ENCODE results near the gene SYT14.

SYT14 gene

DNA sequence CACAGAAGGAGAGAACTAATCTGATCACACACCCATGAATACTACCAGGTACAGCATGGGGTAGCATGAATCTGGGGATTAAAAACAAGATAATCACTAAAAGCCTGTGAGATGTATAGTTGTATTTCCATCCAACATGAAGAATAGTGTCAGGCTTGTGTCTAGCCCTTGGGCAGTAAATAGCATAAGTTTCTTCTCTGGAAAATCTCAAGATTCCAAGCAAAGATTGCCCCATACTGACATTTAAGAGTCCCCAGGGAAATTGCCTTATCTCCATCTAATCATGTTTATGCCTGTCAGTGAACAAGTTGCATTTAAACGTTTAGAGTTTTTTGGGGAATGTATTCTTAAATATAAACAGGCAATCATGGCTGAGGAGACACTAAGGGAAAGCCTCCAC lies 185.4 kb downstream of the SYT14 start:
- Histone ChIP-seq H3K27me3 (ENCODE audit: insufficient read depth, poor library complexity, severe bottlenecking) (no peaks in the 10 kb centered on the region), H3K27ac (replicated peaks) (no peak overlapping the region), H3K4me3 (replicated peaks; ENCODE audit: insufficient read depth, low read length) (no peak overlapping the region)
- TF ChIP-seq POLR2AphosphoS5 (IDR thresholded peaks at IDR 0.05; ENCODE audit: low read depth), result no peak
- TF ChIP-seq, protein P1, sequence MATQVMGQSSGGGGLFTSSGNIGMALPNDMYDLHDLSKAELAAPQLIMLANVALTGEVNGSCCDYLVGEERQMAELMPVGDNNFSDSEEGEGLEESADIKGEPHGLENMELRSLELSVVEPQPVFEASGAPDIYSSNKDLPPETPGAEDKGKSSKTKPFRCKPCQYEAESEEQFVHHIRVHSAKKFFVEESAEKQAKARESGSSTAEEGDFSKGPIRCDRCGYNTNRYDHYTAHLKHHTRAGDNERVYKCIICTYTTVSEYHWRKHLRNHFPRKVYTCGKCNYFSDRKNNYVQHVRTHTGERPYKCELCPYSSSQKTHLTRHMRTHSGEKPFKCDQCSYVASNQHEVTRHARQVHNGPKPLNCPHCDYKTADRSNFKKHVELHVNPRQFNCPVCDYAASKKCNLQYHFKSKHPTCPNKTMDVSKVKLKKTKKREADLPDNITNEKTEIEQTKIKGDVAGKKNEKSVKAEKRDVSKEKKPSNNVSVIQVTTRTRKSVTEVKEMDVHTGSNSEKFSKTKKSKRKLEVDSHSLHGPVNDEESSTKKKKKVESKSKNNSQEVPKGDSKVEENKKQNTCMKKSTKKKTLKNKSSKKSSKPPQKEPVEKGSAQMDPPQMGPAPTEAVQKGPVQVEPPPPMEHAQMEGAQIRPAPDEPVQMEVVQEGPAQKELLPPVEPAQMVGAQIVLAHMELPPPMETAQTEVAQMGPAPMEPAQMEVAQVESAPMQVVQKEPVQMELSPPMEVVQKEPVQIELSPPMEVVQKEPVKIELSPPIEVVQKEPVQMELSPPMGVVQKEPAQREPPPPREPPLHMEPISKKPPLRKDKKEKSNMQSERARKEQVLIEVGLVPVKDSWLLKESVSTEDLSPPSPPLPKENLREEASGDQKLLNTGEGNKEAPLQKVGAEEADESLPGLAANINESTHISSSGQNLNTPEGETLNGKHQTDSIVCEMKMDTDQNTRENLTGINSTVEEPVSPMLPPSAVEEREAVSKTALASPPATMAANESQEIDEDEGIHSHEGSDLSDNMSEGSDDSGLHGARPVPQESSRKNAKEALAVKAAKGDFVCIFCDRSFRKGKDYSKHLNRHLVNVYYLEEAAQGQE (IDR thresholded peaks at IDR 0.05; ENCODE audit: insufficient replicate concordance, low read depth), result no peak
- TF ChIP-seq, protein P2, sequence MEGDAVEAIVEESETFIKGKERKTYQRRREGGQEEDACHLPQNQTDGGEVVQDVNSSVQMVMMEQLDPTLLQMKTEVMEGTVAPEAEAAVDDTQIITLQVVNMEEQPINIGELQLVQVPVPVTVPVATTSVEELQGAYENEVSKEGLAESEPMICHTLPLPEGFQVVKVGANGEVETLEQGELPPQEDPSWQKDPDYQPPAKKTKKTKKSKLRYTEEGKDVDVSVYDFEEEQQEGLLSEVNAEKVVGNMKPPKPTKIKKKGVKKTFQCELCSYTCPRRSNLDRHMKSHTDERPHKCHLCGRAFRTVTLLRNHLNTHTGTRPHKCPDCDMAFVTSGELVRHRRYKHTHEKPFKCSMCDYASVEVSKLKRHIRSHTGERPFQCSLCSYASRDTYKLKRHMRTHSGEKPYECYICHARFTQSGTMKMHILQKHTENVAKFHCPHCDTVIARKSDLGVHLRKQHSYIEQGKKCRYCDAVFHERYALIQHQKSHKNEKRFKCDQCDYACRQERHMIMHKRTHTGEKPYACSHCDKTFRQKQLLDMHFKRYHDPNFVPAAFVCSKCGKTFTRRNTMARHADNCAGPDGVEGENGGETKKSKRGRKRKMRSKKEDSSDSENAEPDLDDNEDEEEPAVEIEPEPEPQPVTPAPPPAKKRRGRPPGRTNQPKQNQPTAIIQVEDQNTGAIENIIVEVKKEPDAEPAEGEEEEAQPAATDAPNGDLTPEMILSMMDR (IDR thresholded peaks at IDR 0.05; ENCODE audit: insufficient read depth, low read length), result no peak
- TF ChIP-seq SPI1 (IDR thresholded peaks at IDR 0.05; ENCODE audit: borderline replicate concordance, low read depth), result no peak
- TF ChIP-seq GABPA (IDR thresholded peaks at IDR 0.05; ENCODE audit: low read depth), result no peak
- no peak for DNase-seq (ENCODE audit: low read depth in 1 of 2, low spot score in 1 of 2)

DNA sequence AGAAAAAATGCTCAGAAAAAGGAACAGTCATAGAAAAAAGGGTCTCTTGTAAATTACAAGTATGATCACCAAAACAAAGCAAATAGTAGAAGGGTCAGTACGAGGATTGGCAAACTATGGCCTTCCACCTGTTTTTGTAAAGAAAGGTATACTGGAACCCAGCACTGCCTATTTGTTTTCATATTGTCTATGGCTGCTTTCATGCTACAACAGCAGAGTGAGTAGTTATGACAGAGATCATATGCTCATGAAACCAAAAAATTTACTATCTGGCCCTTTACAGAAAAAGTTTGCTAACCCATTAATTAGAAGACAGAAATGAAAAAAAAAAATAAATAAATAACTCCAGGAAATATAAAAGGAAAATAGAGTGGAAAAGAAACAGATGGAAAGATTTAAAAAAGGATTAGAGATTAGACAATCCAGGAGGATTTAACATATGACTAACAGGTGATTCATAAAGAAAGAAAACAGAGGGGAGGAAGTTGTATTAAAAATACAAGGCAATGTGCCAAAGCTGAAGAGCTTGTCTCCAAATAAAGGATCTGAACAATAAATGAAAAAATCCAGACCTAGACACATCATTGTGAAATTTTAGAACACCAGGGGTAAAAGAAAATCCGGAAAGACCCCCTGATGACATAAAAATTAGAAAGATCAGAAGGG lies 186.0 kb downstream of the SYT14 start:
- no peak for DNase-seq (ENCODE audit: low read depth in 1 of 2, low spot score in 1 of 2)
- H3K4me3 ChIP-seq (replicated peaks; ENCODE audit: insufficient read depth, low read length), result no peak overlapping the region
- H3K27me3 ChIP-seq (ENCODE audit: insufficient read depth, poor library complexity, severe bottlenecking), result no peaks in the 10 kb centered on the region
- TF ChIP-seq SPI1 (IDR thresholded peaks at IDR 0.05; ENCODE audit: borderline replicate concordance, low read depth) (no peak), GABPA (IDR thresholded peaks at IDR 0.05; ENCODE audit: low read depth) (no peak), POLR2AphosphoS5 (IDR thresholded peaks at IDR 0.05; ENCODE audit: low read depth) (no peak)
- TF ChIP-seq, protein P2 (IDR thresholded peaks at IDR 0.05; ENCODE audit: insufficient read depth, low read length), result no peak
- TF ChIP-seq, protein P1 (IDR thresholded peaks at IDR 0.05; ENCODE audit: insufficient replicate concordance, low read depth), result no peak
- no peak overlapping the region for H3K27ac ChIP-seq (replicated peaks)

DNA sequence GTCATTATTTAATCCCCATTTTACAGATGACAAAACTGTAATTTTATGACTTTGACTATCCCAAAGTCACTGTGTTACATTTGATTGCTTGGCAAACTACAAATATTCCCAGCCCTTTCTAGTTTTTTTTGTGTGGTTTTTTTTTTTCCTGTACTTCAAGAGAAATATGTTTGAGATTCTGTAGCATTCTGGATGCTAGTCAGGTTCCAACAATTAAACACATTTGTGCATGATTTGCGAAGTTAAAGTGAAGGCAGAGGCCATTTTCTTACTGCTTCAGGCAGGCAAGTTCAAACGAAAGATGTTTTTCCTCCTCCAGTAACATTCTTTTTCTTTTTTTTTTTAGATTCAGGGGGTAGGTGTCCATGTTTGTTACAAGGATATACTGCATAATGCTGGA lies 186.7 kb downstream of the SYT14 start:
- H3K27ac ChIP-seq (replicated peaks), result no peak overlapping the region
- H3K27me3 ChIP-seq (ENCODE audit: insufficient read depth, poor library complexity, severe bottlenecking), result no peaks in the 10 kb centered on the region
- DNase-seq (ENCODE audit: low read depth in 1 of 2, low spot score in 1 of 2), result no peak
- no peak overlapping the region for H3K4me3 ChIP-seq (replicated peaks; ENCODE audit: insufficient read depth, low read length)
- TF ChIP-seq SPI1 (IDR thresholded peaks at IDR 0.05; ENCODE audit: borderline replicate concordance, low read depth), result no peak
- TF ChIP-seq, protein P2 (IDR thresholded peaks at IDR 0.05; ENCODE audit: insufficient read depth, low read length), result no peak
- no peak for TF ChIP-seq GABPA (IDR thresholded peaks at IDR 0.05; ENCODE audit: low read depth)
- TF ChIP-seq, protein P1 (IDR thresholded peaks at IDR 0.05; ENCODE audit: insufficient replicate concordance, low read depth), result no peak
- no peak for TF ChIP-seq POLR2AphosphoS5 (IDR thresholded peaks at IDR 0.05; ENCODE audit: low read depth)

All from HL-60 (cell line).